Hematopoietic multipotent progenitor cell treated with erythropoietin and hydrocortisone succinate and interleukin-3 and kit ligand, for 8 days (in vitro differentiated cells): ENCODE measurements around the gene PHLDA1.
A peak's percentile ranks its signal among the peaks of the same experiment; 100 is the strongest.
"Not testable (repeated sequence)": the region's sequence is repeated elsewhere in the genome, so short reads cannot be mapped to it uniquely, and the experiment has no call there.

Experiments used
- DNase-seq: peaks from one replicate; pipeline ENCODE4 v3.0.0-alpha.2; 2015

Gene PHLDA1

GRCh38 chr12:75984577-75985182 lies 46.9 kb downstream of the PHLDA1 start:
- no peak for DNase-seq

GRCh38 chr12:75983851-75984250 lies 47.7 kb downstream of the PHLDA1 start:
- DNase-seq: not testable (repeated sequence)

GRCh38 chr12:75982979-75983660 lies 48.5 kb downstream of the PHLDA1 start:
- DNase-seq: no peak

- DNase-seq: no peak
These were observed 49.4 kb downstream of the PHLDA1 start for GRCh38 chr12:75982169-75982564.

- DNase-seq: no peak
These were observed 50.1 kb downstream of the PHLDA1 start for GRCh38 chr12:75981247-75982168.

- no peak for DNase-seq
These were observed 52.4 kb downstream of the PHLDA1 start for GRCh38 chr12:75979181-75979580.

- DNase-seq: no peak
These were observed 52.9 kb downstream of the PHLDA1 start for GRCh38 chr12:75978677-75979076.

GRCh38 chr12:75977952-75978671 lies 53.5 kb downstream of the PHLDA1 start:
- DNase-seq: peak; percentile 7

GRCh38 chr12:75977590-75977951 lies 54.0 kb downstream of the PHLDA1 start:
- DNase-seq: no peak

GRCh38 chr12:75976913-75977312 lies 54.7 kb downstream of the PHLDA1 start:
- no peak for DNase-seq

- DNase-seq: no peak
These were observed 55.5 kb downstream of the PHLDA1 start for GRCh38 chr12:75976113-75976512.

GRCh38 chr12:75975702-75976101 lies 55.9 kb downstream of the PHLDA1 start:
- DNase-seq: no peak
